ENCODE measurements around the gene RNF181.

- TF ChIP-seq SIN3A (IDR thresholded peaks at IDR 0.05; ENCODE audit: borderline replicate concordance, insufficient read depth, low read length) (0 out of 2 replicates have a peak, but pooled peaks have one; percentile 25), POLR2AphosphoS5 (IDR thresholded peaks at IDR 0.05; ENCODE audit: low read depth, low read length) (no peak)
These were observed 10.4 kb upstream of the RNF181 start for GRCh38 chr2:85584857-85585780.

Measured in PFSK-1 (cell line).